ENCODE data around the gene PTGR2.

- TF ChIP-seq CTCF (IDR thresholded peaks at IDR 0.05; ENCODE audit: low read length), result no peak
- no peak for TF ChIP-seq EZH2 (IDR thresholded peaks at IDR 0.05; ENCODE audit: borderline replicate concordance, low read length)
Observed at GRCh38 chr14:73865534-73866113, 14.0 kb downstream of the PTGR2 start.

Data from OCI-LY1 (cell line).